Pancreas (tissue), 10 donors: ENCODE measurements around the gene PCSK7. TPM values are rescaled to one million over a fixed set of nuclear protein-coding genes. Genes with fewer than 3 reads are reported as not detected.

Experiments used
- ATAC-seq, 4 donors: fragments of 200-7000 bp; cut with Tn5 transposase; one replicate each; pipeline versions ENCODE4 v1.8.0 to v1.9.1; 2020; ENCODE audit warnings: mild to moderate bottlenecking in 4 of 4, moderate library complexity in 4 of 4
- DNase-seq, 6 donors: peaks; one replicate each; pipeline ENCODE4 v3.0.0-alpha.2; 2020
- FAIRE-seq: peaks from 2 replicates; lab custom pipeline; 2012; peaks lifted over from hg19 to GRCh38; lab: Jason Lieb, UNC
- H3K27ac ChIP-seq, 4 donors: fragments of 200-600 bp; sonication (generic); 1 replicate in 3 of 4; 2 replicates in 1 of 4; pipeline versions ENCODE4 v1.5.0 to v1.8.0; 2020
- H3K27me3 ChIP-seq, 4 donors: fragments of 200-600 bp; one replicate each; pipeline ENCODE4 v1.8.0; 2021
- H3K36me3 ChIP-seq, 3 donors: fragments of 200-600 bp; sonication (generic) in 1 of 3; one replicate each; pipeline versions ENCODE4 v1.5.0 to v1.8.0; 2020 to 2021
- H3K4me1 ChIP-seq, 3 donors: fragments of 200-600 bp; one replicate each; pipeline ENCODE4 v1.8.0; 2021
- H3K4me3 ChIP-seq, 4 donors: fragments of 200-600 bp; sonication (generic) in 2 of 4; one replicate each; pipeline versions ENCODE4 v1.5.0 to v1.8.0; 2020 to 2021
- H3K9me3 ChIP-seq, 4 donors: fragments of 200-600 bp; one replicate each; pipeline ENCODE4 v1.8.0; 2021
- WGBS, 2 donors: extraction: QIAGEN DNeasy Blood & Tissue Kit; methylation state at CpG; one replicate each; pipeline ENCODE4 v1.1.7; 2013; 5-methylcytosine and 5-hydroxymethylcytosine counted together
- intact Hi-C, 3 donors: fragments of 100-400 bp; cut with DNase I; formaldehyde crosslinking; loops; one replicate each; pipeline versions ENCODE4 v1.11.1 to v1.14.2; 2022
- polyA plus RNA-seq, 2 donors: library from polyadenylated mRNA; stranded (reverse); fragments of 200-250 nt; gene quantifications; one replicate each; pipeline ENCODE4 v1.2.3, GENCODE V29; 2013
- total RNA-seq, 6 donors: library from RNA; stranded (reverse); fragmentation: NEBNext Ultra II Directional in 4 of 6; extraction: Animal tissue kit (Norgen Biotek cat#: 25700) in 4 of 6; gene quantifications; one replicate each; pipeline versions ENCODE4 v1.2.1 to v1.2.4, GENCODE V29; 2021 to 2023
- TF ChIP-seq, protein P1 (sequence below), 4 donors: fragments of 200-600 bp; sonication (generic) in 3 of 4; IDR thresholded peaks; one replicate each; pipeline versions ENCODE4 v1.5.0 to v1.8.0; 2021; ENCODE audit warnings: antibody characterized with exemption in 4 of 4
- donor health status: healthy with polysubstance abuse.
- donor health status: DM: no; HTN: no; CAD: no; lungs with moderate emphysema.
- donor health status: DM: no; HTN: no; CAD: no.
- donor health status: control.
- donor health status: control.
- donor health status: Bipolar disorder and iron deficiency.
- donor health status: DM: yes; HTN: yes; CAD: no.
- donor health status: DM: no; HTN: no; CAD: no.
- donor health status: DM: no; HTN: no; CAD: no.
- donor health status: DM: yes; HTN: yes; CAD: no.

PCSK7 gene
- total and polyA plus RNA-seq, 8 donors, result 20.3 to 44.2 (median 28.6) TPM

DNA sequence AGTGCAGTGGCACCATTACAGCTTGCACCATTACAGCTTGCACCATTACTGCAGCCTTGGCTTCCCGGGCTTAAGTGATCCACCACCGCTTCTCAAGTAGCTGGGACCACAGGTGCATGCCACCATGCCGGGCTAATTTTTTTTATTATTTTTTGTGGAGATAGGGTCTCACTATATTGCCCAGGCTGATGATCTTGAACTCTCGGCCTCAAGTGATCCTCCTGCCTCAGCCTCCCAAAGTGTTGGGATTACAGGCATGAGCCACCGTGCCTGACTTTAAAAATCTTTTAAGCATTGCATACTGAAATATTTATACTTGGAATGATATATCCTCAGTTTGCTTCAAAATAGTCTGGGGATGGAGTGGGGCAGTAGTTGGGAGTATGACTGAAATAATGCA lies 77.4 kb downstream of the PCSK7 start:
- TF ChIP-seq, protein P1, sequence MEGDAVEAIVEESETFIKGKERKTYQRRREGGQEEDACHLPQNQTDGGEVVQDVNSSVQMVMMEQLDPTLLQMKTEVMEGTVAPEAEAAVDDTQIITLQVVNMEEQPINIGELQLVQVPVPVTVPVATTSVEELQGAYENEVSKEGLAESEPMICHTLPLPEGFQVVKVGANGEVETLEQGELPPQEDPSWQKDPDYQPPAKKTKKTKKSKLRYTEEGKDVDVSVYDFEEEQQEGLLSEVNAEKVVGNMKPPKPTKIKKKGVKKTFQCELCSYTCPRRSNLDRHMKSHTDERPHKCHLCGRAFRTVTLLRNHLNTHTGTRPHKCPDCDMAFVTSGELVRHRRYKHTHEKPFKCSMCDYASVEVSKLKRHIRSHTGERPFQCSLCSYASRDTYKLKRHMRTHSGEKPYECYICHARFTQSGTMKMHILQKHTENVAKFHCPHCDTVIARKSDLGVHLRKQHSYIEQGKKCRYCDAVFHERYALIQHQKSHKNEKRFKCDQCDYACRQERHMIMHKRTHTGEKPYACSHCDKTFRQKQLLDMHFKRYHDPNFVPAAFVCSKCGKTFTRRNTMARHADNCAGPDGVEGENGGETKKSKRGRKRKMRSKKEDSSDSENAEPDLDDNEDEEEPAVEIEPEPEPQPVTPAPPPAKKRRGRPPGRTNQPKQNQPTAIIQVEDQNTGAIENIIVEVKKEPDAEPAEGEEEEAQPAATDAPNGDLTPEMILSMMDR (IDR thresholded peaks at IDR 0.05), result no peak
- DNase-seq (no peak), FAIRE-seq (no peak), ATAC-seq (no peak)
- H3K9me3 ChIP-seq, result no peaks in the 10 kb centered on the region
- peaks cover 0 to 7% (median 0%) of the 10 kb centered on the region in 3 donors for H3K36me3 ChIP-seq
- intact Hi-C loops, result no loop called here
- no peak overlapping the region for H3K4me3 ChIP-seq
- WGBS, 2 donors, result 90 to 95% methylated on average over 5 of the region's 5 CpGs
- no peak overlapping the region for H3K27ac ChIP-seq
- H3K27me3 ChIP-seq, result no peaks in the 10 kb centered on the region
- no peaks in the 10 kb centered on the region for H3K4me1 ChIP-seq

Other genes with a start within 250 kb of the PCSK7 start
- 10 to 100 TPM; 22.5 to 27.3 (median 25.2) TPM for gene SIK3, start 133.6 kb downstream of the PCSK7 start, total RNA-seq
- gene SIK3, start 133.6 kb downstream of the PCSK7 start, polyA plus RNA-seq, result 10 to 100 TPM; 11.1 to 16.2 TPM
- 10 to 100 TPM; 21.8 to 47.7 (median 29.1) TPM for gene PAFAH1B2, start 87.8 kb downstream of the PCSK7 start, total RNA-seq
- gene PAFAH1B2, start 87.8 kb downstream of the PCSK7 start, polyA plus RNA-seq, result 10 to 100 TPM; 14.8 to 19.4 TPM
- 100 to 1,000 TPM in 2 of 6 donors, 10 to 100 TPM in 4; 61.9 to 153 (median 82.5) TPM for gene SIDT2, start 53.3 kb downstream of the PCSK7 start, total RNA-seq
- 10 to 100 TPM; 47.4 to 97.5 TPM for gene SIDT2, start 53.3 kb downstream of the PCSK7 start, polyA plus RNA-seq
- 100 to 1,000 TPM in 1 of 6 donors, 10 to 100 TPM in 5; 24.1 to 100 (median 59.6) TPM for gene TAGLN, start 32.7 kb downstream of the PCSK7 start, total RNA-seq
- gene TAGLN, start 32.7 kb downstream of the PCSK7 start, polyA plus RNA-seq, result 100 to 1,000 TPM; 363 to 430 TPM
- 10 to 100 TPM; 14.0 to 23.8 (median 20.8) TPM for gene RNF214, start 598 bp upstream of the PCSK7 start, total RNA-seq
- gene RNF214, start 598 bp upstream of the PCSK7 start, polyA plus RNA-seq, result 10 to 100 TPM; 15.7 to 17.8 TPM
- gene BACE1-AS, start 59.3 kb upstream of the PCSK7 start, total RNA-seq, result 1 to 10 TPM; 2.8 to 5.0 (median 4.0) TPM
- gene BACE1-AS, start 59.3 kb upstream of the PCSK7 start, polyA plus RNA-seq, result 1 to 10 TPM; 7.6 to 9.1 TPM
- gene BACE1, start 84.2 kb upstream of the PCSK7 start, total RNA-seq, result 100 to 1,000 TPM in 5 of 6 donors, 10 to 100 TPM in 1; 72.5 to 207 (median 123) TPM
- 10 to 100 TPM; 27.8 to 53.8 TPM for gene BACE1, start 84.2 kb upstream of the PCSK7 start, polyA plus RNA-seq
- gene CEP164, start 95.8 kb upstream of the PCSK7 start, total RNA-seq, result 10 to 100 TPM; 12.9 to 27.4 (median 23.7) TPM
- gene CEP164, start 95.8 kb upstream of the PCSK7 start, polyA plus RNA-seq, result 10 to 100 TPM; 42.1 to 56.3 TPM